Gastroesophageal sphincter (tissue), 4 donors: ENCODE measurements around the gene CCRL2. TPM values are rescaled to one million over a fixed set of nuclear protein-coding genes. Genes with fewer than 3 reads are reported as not detected.

Experiments used
- ATAC-seq: fragments of 150-250 bp; one replicate; pipeline ENCODE4 v1.9.1; 2016; ENCODE audit warnings: mild to moderate bottlenecking, moderate library complexity
- H3K27ac ChIP-seq, 4 donors: fragments of 200-600 bp; sonication (generic) in 3 of 4; 1 replicate in 3 of 4; 2 replicates in 1 of 4; pipeline ENCODE4 v1.5.1; 2016 to 2019
- H3K27me3 ChIP-seq: fragments of 200-600 bp; sonication (generic); one replicate; pipeline ENCODE4 v1.5.1; 2019
- H3K36me3 ChIP-seq, 2 donors: fragments of 200-600 bp; sonication (generic); one replicate each; pipeline ENCODE4 v1.5.1; 2019; ENCODE audit warnings: control low read depth in 1 of 2
- H3K4me1 ChIP-seq, 3 donors: fragments of 200-600 bp; sonication (generic); 1 replicate in 2 of 3; 2 replicates in 1 of 3; pipeline ENCODE4 v1.5.1; 2016 to 2019; ENCODE audit warnings: control low read depth in 2 of 3
- H3K4me3 ChIP-seq, 2 donors: fragments of 200-600 bp; sonication (generic); one replicate each; pipeline ENCODE4 v1.5.1; 2019; ENCODE audit warnings: mild to moderate bottlenecking in 1 of 2, moderate library complexity in 1 of 2
- H3K9me3 ChIP-seq, 3 donors: fragments of 200-600 bp; sonication (generic); one replicate each; pipeline ENCODE4 v1.5.1; 2017 to 2019; ENCODE audit warnings: control low read depth in 2 of 3
- EP300 ChIP-seq: sonication (generic); formaldehyde crosslinking; IDR thresholded peaks from one replicate; pipeline ENCODE4 v1.6.1; 2017; ENCODE audit warnings: antibody characterized with exemption, mild to moderate bottlenecking
- POLR2A ChIP-seq, 2 donors: fragments of 450-650 bp; IDR thresholded peaks; one replicate each; pipeline ENCODE4 v1.6.1; 2017; ENCODE audit warnings: antibody characterized with exemption in 2 of 2, mild to moderate bottlenecking in 2 of 2, moderate library complexity in 1 of 2
- POLR2AphosphoS5 ChIP-seq: sonication (generic); formaldehyde crosslinking; IDR thresholded peaks from one replicate; pipeline ENCODE4 v1.6.1; 2017; ENCODE audit warnings: antibody characterized with exemption
- WGBS, 2 donors: methylation state at CpG; one replicate each; pipeline ENCODE4 v1.1.5; 2018; ENCODE audit warnings: low coverage in 1 of 2; 5-methylcytosine and 5-hydroxymethylcytosine counted together
- total RNA-seq, 4 donors: library from RNA; depleted of rRNA; stranded (reverse); fragments of >200 nt; gene quantifications; one replicate each; pipeline ENCODE4 v1.1.0, GENCODE V29; 2016
- TF ChIP-seq, protein P1 (sequence below), 4 experiments: fragments of 200-600 bp in 2 of 4; fragments of 450-650 bp in 2 of 4; sonication (generic) in 1 of 4; IDR thresholded peaks; one replicate each; pipeline ENCODE4 v1.5.1; 2017 to 2019; ENCODE audit warnings: antibody characterized with exemption in 4 of 4, mild to moderate bottlenecking in 2 of 4, moderate library complexity in 2 of 4

The CCRL2 gene
- total RNA-seq, 4 donors from 2014 or later = 0.89 to 15.8 (median 1.9) TPM

DNA sequence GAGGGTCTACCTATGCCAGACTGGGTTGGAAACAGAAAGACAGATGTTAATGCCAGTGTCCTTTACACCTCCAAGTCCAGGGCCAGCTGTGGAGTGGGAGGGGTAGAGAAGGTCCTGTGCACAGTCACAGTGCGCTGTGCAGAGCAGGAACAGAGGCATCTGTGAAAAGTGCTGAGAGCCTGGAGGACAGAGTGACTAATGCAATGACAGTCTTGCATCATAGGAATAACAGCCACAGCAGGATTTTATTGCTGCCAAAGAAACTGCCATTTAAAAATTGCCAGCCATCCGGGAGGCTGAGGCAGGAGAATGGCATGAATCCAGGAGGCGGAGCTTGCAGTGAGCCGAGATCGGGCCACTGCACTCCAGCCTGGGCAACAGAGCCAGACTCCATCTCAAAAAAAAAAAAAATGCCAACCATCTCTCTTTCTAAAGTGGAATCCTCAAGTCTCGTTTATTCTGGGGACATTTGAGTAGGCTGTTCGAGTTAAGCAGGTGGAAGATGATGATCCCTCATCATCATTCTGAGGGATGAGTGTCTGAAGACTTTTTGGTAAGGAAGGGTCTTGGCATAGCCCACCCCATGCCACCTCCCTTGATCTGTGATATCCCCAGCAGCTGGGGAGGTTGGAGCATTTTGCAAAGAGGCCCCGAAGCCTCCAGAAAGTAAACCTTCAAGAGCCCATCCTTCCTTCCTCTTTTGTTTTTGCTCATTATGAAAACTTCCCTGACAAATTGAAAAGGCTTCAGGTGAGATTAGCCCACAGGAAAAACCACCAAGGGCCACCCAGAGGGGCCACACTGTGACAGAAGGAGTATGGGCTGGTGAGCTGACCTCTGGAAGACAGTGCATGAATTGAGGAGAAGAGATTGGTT, 45.4 kb upstream of the CCRL2 start:
- H3K27me3 ChIP-seq = peaks cover 17% of the 10 kb centered on the region
- no peak for TF ChIP-seq EP300
- peak; percentile 9 for TF ChIP-seq POLR2AphosphoS5
- H3K4me3 ChIP-seq = no peak overlapping the region
- H3K27ac ChIP-seq = no peak overlapping the region
- H3K36me3 ChIP-seq = no peaks in the 10 kb centered on the region
- peak; percentile 58 for ATAC-seq
- H3K9me3 ChIP-seq = no peaks in the 10 kb centered on the region
- peaks cover 0 to 13% (median 0%) of the 10 kb centered on the region in 3 donors for H3K4me1 ChIP-seq
- WGBS, 2 donors = 53 to 67% methylated on average over 2 to 8 of the region's 8 CpGs

- H3K36me3 ChIP-seq = no peaks in the 10 kb centered on the region
- TF ChIP-seq POLR2AphosphoS5 = no peak
- TF ChIP-seq EP300 = no peak
- TF ChIP-seq, protein P1, sequence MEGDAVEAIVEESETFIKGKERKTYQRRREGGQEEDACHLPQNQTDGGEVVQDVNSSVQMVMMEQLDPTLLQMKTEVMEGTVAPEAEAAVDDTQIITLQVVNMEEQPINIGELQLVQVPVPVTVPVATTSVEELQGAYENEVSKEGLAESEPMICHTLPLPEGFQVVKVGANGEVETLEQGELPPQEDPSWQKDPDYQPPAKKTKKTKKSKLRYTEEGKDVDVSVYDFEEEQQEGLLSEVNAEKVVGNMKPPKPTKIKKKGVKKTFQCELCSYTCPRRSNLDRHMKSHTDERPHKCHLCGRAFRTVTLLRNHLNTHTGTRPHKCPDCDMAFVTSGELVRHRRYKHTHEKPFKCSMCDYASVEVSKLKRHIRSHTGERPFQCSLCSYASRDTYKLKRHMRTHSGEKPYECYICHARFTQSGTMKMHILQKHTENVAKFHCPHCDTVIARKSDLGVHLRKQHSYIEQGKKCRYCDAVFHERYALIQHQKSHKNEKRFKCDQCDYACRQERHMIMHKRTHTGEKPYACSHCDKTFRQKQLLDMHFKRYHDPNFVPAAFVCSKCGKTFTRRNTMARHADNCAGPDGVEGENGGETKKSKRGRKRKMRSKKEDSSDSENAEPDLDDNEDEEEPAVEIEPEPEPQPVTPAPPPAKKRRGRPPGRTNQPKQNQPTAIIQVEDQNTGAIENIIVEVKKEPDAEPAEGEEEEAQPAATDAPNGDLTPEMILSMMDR (IDR thresholded peaks at IDR 0.05) = no peak
- TF ChIP-seq POLR2A (IDR thresholded peaks at IDR 0.05) = no peak
- no peak overlapping the region for H3K27ac ChIP-seq
- peaks cover 41% of the 10 kb centered on the region for H3K27me3 ChIP-seq
- no peak for ATAC-seq
- WGBS, 2 donors = 84 to 94% methylated on average over 3 to 4 of the region's 4 CpGs
- H3K9me3 ChIP-seq = no peaks in the 10 kb centered on the region
- peaks cover 0 to 3% (median 0%) of the 10 kb centered on the region in 3 donors for H3K4me1 ChIP-seq
- no peak overlapping the region for H3K4me3 ChIP-seq
These were observed 42.0 kb upstream of the CCRL2 start for GRCh38 chr3:46365041-46365440.

DNA sequence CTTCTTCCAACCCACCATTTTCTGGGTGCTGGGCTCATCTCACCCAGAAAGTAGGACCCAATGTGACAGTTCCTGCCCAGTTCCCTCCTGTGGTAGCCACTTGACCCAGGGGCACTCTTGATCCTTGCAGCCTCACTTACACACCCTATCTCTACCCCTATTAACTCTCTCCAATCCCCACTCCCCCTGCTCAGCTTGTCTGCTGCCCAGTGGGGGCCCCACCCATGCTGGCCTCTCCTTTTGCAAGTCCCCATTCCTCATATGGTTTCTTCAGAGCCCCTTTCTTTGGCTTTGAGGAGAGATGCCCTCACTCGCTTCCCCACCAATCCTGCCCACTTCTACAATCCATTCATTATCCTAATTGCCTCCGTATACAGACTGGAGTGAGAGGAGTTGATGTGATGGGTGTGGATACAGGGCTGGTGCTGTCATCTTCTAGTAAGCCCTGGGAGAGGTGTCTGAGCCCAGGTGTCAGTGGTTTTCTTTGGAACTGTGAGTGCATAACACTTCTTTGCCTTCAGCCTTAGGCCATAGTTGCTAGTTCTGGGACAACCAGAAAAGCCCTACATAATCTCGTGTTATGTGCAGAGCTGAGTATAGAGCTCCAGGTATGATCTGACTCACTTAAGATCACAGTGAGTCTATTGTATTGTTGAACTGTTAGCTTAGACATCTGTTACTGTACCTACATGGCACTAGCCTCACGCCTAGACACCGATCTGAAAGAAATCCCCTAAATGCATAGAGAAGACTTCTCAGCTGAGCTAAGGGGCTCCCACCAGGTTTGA, 41.1 kb upstream of the CCRL2 start:
- Histone ChIP-seq H3K27me3 (peaks cover 41% of the 10 kb centered on the region), H3K36me3 (no peaks in the 10 kb centered on the region), H3K4me3 (no peak overlapping the region), H3K27ac (no peak overlapping the region), H3K9me3 (no peaks in the 10 kb centered on the region), H3K4me1 (no peaks in the 10 kb centered on the region)
- 87 to 100% methylated on average over 1 to 3 of the region's 5 CpGs for WGBS, 2 donors
- TF ChIP-seq, protein P1 (IDR thresholded peaks at IDR 0.05) = no peak
- TF ChIP-seq POLR2A (IDR thresholded peaks at IDR 0.05) (no peak), POLR2AphosphoS5 (no peak), EP300 (no peak)
- ATAC-seq = no peak

DNA sequence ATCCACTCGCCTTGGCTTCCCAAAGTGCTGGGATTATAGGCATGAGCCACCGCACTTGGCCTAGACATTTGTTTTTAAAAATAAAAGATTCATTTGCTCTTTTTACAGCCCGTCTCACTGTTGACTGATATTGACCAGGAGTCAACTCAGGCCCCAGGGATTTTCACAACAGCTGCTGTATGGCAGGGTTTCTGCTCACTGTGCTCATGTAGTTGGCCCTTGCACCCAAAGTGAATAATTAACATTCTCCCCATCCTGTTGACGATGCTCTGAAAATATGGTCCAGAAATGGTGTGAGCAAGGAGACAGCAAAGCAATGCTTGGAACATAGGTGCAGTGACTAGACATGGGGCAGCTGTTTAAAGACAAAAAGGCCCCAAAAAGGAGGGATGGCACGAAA, 39.2 kb upstream of the CCRL2 start:
- H3K27ac ChIP-seq = no peak overlapping the region
- H3K27me3 ChIP-seq = peaks cover 52% of the 10 kb centered on the region
- 67 to 100% methylated on average over 1 to 5 of the region's 5 CpGs for WGBS, 2 donors
- no peak for ATAC-seq
- TF ChIP-seq, protein P1 (IDR thresholded peaks at IDR 0.05) = no peak
- TF ChIP-seq POLR2A (IDR thresholded peaks at IDR 0.05) = no peak
- TF ChIP-seq EP300 = no peak
- no peak for TF ChIP-seq POLR2AphosphoS5
- no peak overlapping the region for H3K4me3 ChIP-seq
- H3K9me3 ChIP-seq = no peaks in the 10 kb centered on the region
- no peaks in the 10 kb centered on the region for H3K4me1 ChIP-seq
- no peaks in the 10 kb centered on the region for H3K36me3 ChIP-seq

DNA sequence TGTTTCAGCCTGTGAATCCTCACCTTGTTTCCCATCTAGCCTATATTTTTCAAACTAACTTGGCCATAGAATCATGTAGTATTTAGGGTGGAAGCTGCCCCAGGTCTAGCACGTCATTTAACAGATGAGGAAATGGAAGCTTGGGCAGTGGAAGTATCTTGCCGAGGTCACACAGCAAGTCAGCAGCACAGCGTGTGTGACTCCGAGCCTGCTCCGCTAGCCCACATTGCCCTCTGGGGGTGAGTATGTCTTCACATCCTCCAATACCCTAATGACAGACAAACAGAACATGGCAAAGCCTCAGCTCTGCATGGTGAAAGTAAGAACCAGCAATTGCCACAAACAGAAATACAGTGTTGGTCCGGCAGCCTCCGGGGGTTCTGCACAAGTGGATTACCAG, 38.5 kb upstream of the CCRL2 start:
- peak; percentile 78 for ATAC-seq

More for the DNA sequence above, 38.5 kb upstream of the CCRL2 start:
- 68% methylated on average over 6 of the region's 7 CpGs; no CpG with 5 or more reads in 1 of the 2 donors for WGBS, 2 donors
- Histone ChIP-seq H3K4me3 (no peak overlapping the region), H3K4me1 (no peaks in the 10 kb centered on the region), H3K36me3 (no peaks in the 10 kb centered on the region), H3K9me3 (no peaks in the 10 kb centered on the region), H3K27me3 (peaks cover 60% of the 10 kb centered on the region), H3K27ac (no peak overlapping the region)
- TF ChIP-seq POLR2AphosphoS5 (no peak), EP300 (no peak), POLR2A (IDR thresholded peaks at IDR 0.05) (no peak)
- TF ChIP-seq, protein P1 (IDR thresholded peaks at IDR 0.05) = peak in 1 of 4 experiments; percentile 32
